Mammary epithelial cell (primary cell): ENCODE measurements around the gene CALHM3.
"Not testable (repeated sequence)": the region's sequence is repeated elsewhere in the genome, so short reads cannot be mapped to it uniquely, and the experiment has no call there.

Experiments
- EZH2 ChIP-seq: IDR thresholded peaks from 2 replicates; pipeline ENCODE4 v1.6.1; 2012; ENCODE audit warnings: low read length, inconsistent platforms, borderline replicate concordance
- TF ChIP-seq, protein P1 (sequence below), 2 donors: IDR thresholded peaks in 1 of 2; conservative IDR thresholded peaks in 1 of 2; 2 replicates each; pipeline ENCODE4 v1.5.1; 2011 to 2012; ENCODE audit warnings: inconsistent platforms in 2 of 2, low read length in 2 of 2, mild to moderate bottlenecking in 2 of 2, control low read depth in 1 of 2, low read depth in 1 of 2; ENCODE audit not compliant: insufficient read depth in 1 of 2; ENCODE audit errors: extremely low read depth in 1 of 2

DNA sequence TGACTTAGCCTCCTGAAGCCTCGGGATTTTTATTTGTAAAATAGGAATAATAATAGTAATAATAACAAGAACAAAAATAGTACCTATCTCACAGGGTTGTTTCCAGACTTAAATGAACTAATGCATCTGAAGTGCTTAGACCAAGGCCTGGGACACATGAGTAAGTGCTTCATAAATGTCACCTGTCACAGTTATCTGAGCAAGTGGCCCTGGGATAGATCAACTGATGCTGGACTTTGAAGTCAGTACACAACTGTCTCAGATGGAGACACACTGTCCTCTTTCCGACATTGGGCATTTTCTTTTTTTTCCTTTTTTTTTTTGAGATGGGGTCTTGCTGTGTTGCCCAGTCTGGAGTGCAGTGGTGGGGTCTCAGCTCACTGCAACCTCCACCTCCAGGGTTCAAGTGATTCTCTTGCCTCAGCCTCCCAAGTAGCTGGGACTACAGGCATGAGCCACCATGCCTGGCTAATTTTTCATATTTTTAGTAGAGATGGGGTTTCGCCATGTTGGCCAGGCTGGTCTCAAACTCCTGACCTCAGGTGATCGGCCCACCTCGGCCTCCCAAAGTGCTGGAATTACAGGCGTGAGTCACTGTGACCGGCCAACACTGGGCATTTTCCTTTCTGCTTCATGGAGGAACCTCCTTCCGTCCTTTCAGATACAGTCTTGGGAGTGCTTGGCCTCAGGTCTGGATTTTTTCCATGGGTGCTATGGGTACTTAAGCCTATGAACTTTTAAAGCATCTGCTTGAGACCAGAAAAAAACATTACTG lies 7.8 kb upstream of the CALHM3 start:
- TF ChIP-seq, protein P1, sequence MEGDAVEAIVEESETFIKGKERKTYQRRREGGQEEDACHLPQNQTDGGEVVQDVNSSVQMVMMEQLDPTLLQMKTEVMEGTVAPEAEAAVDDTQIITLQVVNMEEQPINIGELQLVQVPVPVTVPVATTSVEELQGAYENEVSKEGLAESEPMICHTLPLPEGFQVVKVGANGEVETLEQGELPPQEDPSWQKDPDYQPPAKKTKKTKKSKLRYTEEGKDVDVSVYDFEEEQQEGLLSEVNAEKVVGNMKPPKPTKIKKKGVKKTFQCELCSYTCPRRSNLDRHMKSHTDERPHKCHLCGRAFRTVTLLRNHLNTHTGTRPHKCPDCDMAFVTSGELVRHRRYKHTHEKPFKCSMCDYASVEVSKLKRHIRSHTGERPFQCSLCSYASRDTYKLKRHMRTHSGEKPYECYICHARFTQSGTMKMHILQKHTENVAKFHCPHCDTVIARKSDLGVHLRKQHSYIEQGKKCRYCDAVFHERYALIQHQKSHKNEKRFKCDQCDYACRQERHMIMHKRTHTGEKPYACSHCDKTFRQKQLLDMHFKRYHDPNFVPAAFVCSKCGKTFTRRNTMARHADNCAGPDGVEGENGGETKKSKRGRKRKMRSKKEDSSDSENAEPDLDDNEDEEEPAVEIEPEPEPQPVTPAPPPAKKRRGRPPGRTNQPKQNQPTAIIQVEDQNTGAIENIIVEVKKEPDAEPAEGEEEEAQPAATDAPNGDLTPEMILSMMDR (conservative IDR thresholded peaks at IDR 0.05 in 1 of 2, IDR thresholded peaks at IDR 0.05 in 1 of 2; ENCODE audit: extremely low read depth in 1 of 2, insufficient read depth in 1 of 2, low read depth in 1 of 2, low read length in 2 of 2) = not testable (repeated sequence)
- TF ChIP-seq EZH2 = not testable (repeated sequence)
